Measurements from ENCODE around the gene ARSG. TPM values are rescaled to one million over a fixed set of nuclear protein-coding genes. Genes with fewer than 3 reads are reported as not detected.

Gene ARSG
- total and polyA plus RNA-seq, 2 of the 13 experiments (the other 11 are each of a cell fraction or from before 2014, with no cell fraction given): 3.7 to 15.2 TPM

GRCh38 chr17:68441070-68441770, 149.9 kb downstream of the ARSG start:
- Histone ChIP-seq H3K9me3 (ENCODE audit: low read length) (no peaks in the 10 kb centered on the region), H3K27ac (ENCODE audit: extremely low read length, insufficient read depth, low read length) (no peak overlapping the region), H3K36me3 (replicated peaks in 1 of 2; ENCODE audit: control insufficient read depth in 1 of 2, insufficient read depth in 2 of 2, low read length in 2 of 2) (peaks cover 10 to 17% of the 10 kb centered on the region in 2 experiments), H3K27me3 (ENCODE audit: control insufficient read depth in 1 of 2, insufficient read depth in 2 of 2, low read length in 2 of 2) (no peaks in the 10 kb centered on the region), H3K9ac (ENCODE audit: insufficient read depth, low read depth, low read length) (no peak overlapping the region), H3K79me2 (ENCODE audit: insufficient read depth, low read length) (no peaks in the 10 kb centered on the region), H3K4me2 (ENCODE audit: low read depth, low read length) (no peak overlapping the region), H3K4me3 (replicated peaks in 1 of 3; ENCODE audit: insufficient read depth in 1 of 3, low read depth in 2 of 3, low read length in 3 of 3) (no peak overlapping the region), H3K4me1 (ENCODE audit: insufficient read depth, low read length) (peaks cover 37% of the 10 kb centered on the region), H2AFZ (ENCODE audit: low read length) (no peak overlapping the region), H4K20me1 (ENCODE audit: insufficient read depth, low read length) (no peaks in the 10 kb centered on the region)
- TF ChIP-seq SP1 (IDR thresholded peaks at IDR 0.05) (no peak), SP1 (CRISPR knock-in tag; IDR thresholded peaks at IDR 0.05) (no peak), ZNF790 (CRISPR knock-in tag; IDR thresholded peaks at IDR 0.05; ENCODE audit: borderline replicate concordance) (no peak), TP53 (CRISPR knock-in tag; conservative IDR thresholded peaks at IDR 0.05) (no peak), ZFP36 (IDR thresholded peaks at IDR 0.05; ENCODE audit: borderline replicate concordance, low read depth, low read length, partially characterized antibody) (no peak), XBP1 (CRISPR knock-in tag; IDR thresholded peaks at IDR 0.05) (no peak), POGK (CRISPR knock-in tag; conservative IDR thresholded peaks at IDR 0.05) (no peak), POLR2AphosphoS2 (IDR thresholded peaks at IDR 0.05; ENCODE audit: low read depth, low read length) (no peak), ZNF20 (CRISPR knock-in tag; IDR thresholded peaks at IDR 0.05) (no peak), SIN3B (IDR thresholded peaks at IDR 0.05; ENCODE audit: low read length) (no peak), NR3C1 (CRISPR knock-in tag; IDR thresholded peaks at IDR 0.05) (no peak)
- TF ChIP-seq, protein P1, sequence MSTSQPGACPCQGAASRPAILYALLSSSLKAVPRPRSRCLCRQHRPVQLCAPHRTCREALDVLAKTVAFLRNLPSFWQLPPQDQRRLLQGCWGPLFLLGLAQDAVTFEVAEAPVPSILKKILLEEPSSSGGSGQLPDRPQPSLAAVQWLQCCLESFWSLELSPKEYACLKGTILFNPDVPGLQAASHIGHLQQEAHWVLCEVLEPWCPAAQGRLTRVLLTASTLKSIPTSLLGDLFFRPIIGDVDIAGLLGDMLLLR (CRISPR knock-in tag; IDR thresholded peaks at IDR 0.05): no peak
- TF ChIP-seq, protein P2, sequence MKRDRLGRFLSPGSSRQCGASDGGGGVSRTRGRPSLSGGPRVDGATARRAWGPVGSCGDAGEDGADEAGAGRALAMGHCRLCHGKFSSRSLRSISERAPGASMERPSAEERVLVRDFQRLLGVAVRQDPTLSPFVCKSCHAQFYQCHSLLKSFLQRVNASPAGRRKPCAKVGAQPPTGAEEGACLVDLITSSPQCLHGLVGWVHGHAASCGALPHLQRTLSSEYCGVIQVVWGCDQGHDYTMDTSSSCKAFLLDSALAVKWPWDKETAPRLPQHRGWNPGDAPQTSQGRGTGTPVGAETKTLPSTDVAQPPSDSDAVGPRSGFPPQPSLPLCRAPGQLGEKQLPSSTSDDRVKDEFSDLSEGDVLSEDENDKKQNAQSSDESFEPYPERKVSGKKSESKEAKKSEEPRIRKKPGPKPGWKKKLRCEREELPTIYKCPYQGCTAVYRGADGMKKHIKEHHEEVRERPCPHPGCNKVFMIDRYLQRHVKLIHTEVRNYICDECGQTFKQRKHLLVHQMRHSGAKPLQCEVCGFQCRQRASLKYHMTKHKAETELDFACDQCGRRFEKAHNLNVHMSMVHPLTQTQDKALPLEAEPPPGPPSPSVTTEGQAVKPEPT (CRISPR knock-in tag; IDR thresholded peaks at IDR 0.05; ENCODE audit: low read depth): no peak
- POLR2A ChIA-PET: interaction anchor here (1.0 kb wide), 1 partner anchor 16 kb away, joined by 4 read pairs; the partner anchor contains the start of gene WIPI1
- in situ Hi-C loops (cut with HindIII; ENCODE audit: extremely low pct_ligation_motif_present, low pct_unique_long_range_greater_than_20kb): no loop called here
- intact Hi-C loops (cut with micrococcal nuclease; ENCODE audit: unreplicated experiment): no loop called here
- ATAC-seq (no peak), DNase-seq (ENCODE audit: low spot score) (no peak), FAIRE-seq (no peak)
- BruUV-seq (replicated peaks): TSS peak; percentile 11
- CTCF ChIA-PET (ENCODE audit: low intra/inter-chr PET ratio, low total read pairs): no interaction called here
- 97% methylated on average over 14 of the region's 14 CpGs for WGBS (ENCODE audit: low lambda C conversion rate)
